Ureter (tissue), 1 donor: ENCODE measurements around the gene CRB2. TPM values are rescaled to one million over a fixed set of nuclear protein-coding genes. Genes with fewer than 3 reads are reported as not detected.

Experiments used
- DNase-seq: peaks from one replicate; pipeline ENCODE4 v3.0.0-alpha.2; 2020; ENCODE audit warnings: low spot score
- total RNA-seq: library from RNA; stranded (reverse); gene quantifications from one replicate; pipeline ENCODE4 v1.2.4, GENCODE V29; 2023
- donor health status: DM: yes; HTN: yes; CAD: no.

Gene CRB2
- total RNA-seq, 1 donor from 2014 or later: 0.05 TPM

- no peak for DNase-seq
Observed at GRCh38 chr9:123421186-123421585, 65.2 kb downstream of the CRB2 start.

GRCh38 chr9:123421801-123422455 is 65.9 kb downstream of the CRB2 start:
- no peak for DNase-seq

GRCh38 chr9:123422635-123423310 is 66.8 kb downstream of the CRB2 start:
- DNase-seq: no peak

GRCh38 chr9:123423311-123423640 is 67.3 kb downstream of the CRB2 start:
- DNase-seq: no peak

- DNase-seq: no peak
Observed at GRCh38 chr9:123424131-123424530, 68.1 kb downstream of the CRB2 start.

GRCh38 chr9:123424552-123425225 is 68.7 kb downstream of the CRB2 start:
- no peak for DNase-seq

GRCh38 chr9:123425261-123425821 is 69.3 kb downstream of the CRB2 start:
- no peak for DNase-seq

GRCh38 chr9:123425836-123426365 is 69.9 kb downstream of the CRB2 start:
- DNase-seq: no peak

- DNase-seq: no peak
Observed at GRCh38 chr9:123426406-123426805, 70.4 kb downstream of the CRB2 start.

Other genes with a start within 250 kb of the CRB2 start
- 29.8 TPM for gene STRBP, start 87.6 kb upstream of the CRB2 start, total RNA-seq